ENCODE measurements around the gene PNCK. TPM values are rescaled to one million over a fixed set of nuclear protein-coding genes. Genes with fewer than 3 reads are reported as not detected.

PNCK gene
- total and polyA plus RNA-seq, 10 of the 15 experiments (the other 5 are each of a cell fraction or from before 2014, with no cell fraction given) = 0.21 to 0.67 (median 0.54) TPM; not detected in 7

DNA sequence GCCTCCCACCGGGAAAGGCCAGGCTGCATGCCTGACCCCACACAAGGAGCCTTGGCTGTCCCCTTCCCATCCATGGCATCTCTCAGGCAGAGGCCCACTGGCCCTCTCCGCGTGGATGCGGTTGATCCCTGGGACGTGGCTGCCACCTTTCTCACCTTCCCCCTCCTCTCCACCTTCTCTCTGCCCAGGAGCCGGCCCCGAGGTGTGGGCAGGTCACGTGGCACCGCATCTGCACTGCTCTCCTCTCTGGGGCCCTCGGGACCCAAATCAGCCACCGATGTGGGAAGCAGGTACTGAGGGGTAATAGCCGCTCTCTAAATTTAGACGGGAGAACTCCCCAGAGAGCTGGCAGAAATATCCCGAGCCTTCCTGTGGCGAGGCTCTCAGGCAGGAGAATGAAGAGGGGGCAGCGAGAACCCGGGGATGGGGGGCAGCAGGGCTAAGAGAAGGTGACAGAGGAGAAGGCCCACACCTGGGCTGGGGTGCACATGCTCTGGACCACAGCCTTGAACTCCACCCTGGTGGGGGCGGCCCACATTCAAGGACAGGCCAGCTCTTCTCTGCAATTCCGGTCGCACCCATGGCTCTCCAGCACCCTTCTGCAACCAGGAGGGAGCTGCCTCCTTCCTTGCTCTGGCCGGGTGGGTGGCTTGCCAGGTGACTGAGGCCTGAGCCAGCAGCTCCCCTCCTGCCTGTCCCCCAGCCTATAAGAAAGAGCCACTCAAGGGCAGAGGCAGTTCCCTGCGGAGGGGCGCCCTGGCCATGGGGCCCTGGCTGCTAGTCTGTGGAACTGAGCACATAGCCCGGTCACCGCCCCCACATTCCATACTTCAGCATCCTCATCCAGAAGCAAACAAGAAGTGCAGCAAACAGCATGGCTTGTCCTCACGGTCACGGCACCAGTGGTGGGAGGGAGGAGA lies 36.2 kb downstream of the PNCK start:
- intact Hi-C loops (cut with micrococcal nuclease; ENCODE audit: unreplicated experiment) = no loop called here

More for the DNA sequence above, 36.2 kb downstream of the PNCK start:
- H3K4me1 ChIP-seq (ENCODE audit: control insufficient read depth, insufficient read depth, low read length) = no peaks in the 10 kb centered on the region
- H3K4me2 ChIP-seq (ENCODE audit: control insufficient read depth, insufficient read depth) = no peak overlapping the region
- no peaks in the 10 kb centered on the region for H3K36me3 ChIP-seq (ENCODE audit: control insufficient read depth in 2 of 2, insufficient read depth in 2 of 2, low read length in 1 of 2)
- no peaks in the 10 kb centered on the region; the same call in 2 of the 3 replicates for H3K9me3 ChIP-seq (replicated peaks; ENCODE audit: control insufficient read depth, insufficient read depth, low read length)
- TF ChIP-seq GABPA (IDR thresholded peaks at IDR 0.05; ENCODE audit: low read depth) (no peak), NR2F1 (conservative IDR thresholded peaks at IDR 0.05) (no peak), STAT1 (conservative IDR thresholded peaks at IDR 0.05) (no peak), TCF7 (IDR thresholded peaks at IDR 0.05; ENCODE audit: borderline replicate concordance) (no peak), ZNF622 (IDR thresholded peaks at IDR 0.05) (no peak), CEBPB (IDR thresholded peaks at IDR 0.05; ENCODE audit: borderline replicate concordance in 1 of 2, low read depth in 2 of 2, low read length in 2 of 2) (no peak), MYB (IDR thresholded peaks at IDR 0.05; ENCODE audit: borderline replicate concordance, low read depth, low read length) (no peak), USF1 (IDR thresholded peaks at IDR 0.05; ENCODE audit: borderline replicate concordance, extremely low read length, insufficient read depth, low read depth, low read length) (no peak)
- BruUV-seq (replicated peaks) = no TSS peak
- peaks cover 1 to 2% of the 10 kb centered on the region in 2 experiments; a peak in 2 of 4 replicates for H3K27me3 ChIP-seq (replicated peaks in 1 of 2; ENCODE audit: control insufficient read depth in 2 of 2, insufficient read depth in 2 of 2, low read length in 1 of 2)
- H3K9ac ChIP-seq (ENCODE audit: control insufficient read depth, insufficient read depth, low read length) = no peak overlapping the region
- WGBS (ENCODE audit: insufficient coverage, insufficient replicate concordance, low lambda C conversion rate, missing lambda C conversion rate) = 32% methylated on average over 27 of the region's 27 CpGs
- H3K4me3 ChIP-seq = no peak overlapping the region
- POLR2A ChIA-PET = interaction anchor here (0.7 kb wide), 1 partner anchor 9 kb away, joined by 3 read pairs; no protein-coding TSS in a partner anchor
- DNase-seq (ENCODE audit: low read depth, low spot score) (no peak), ATAC-seq (no peak), FAIRE-seq (no peak)
- SMC1A ChIA-PET (ENCODE audit: uncharacterized antibody, unreplicated experiment) = no interaction called here
- H4K20me1 ChIP-seq (ENCODE audit: control insufficient read depth, insufficient read depth) = no peaks in the 10 kb centered on the region
- H2AFZ ChIP-seq (ENCODE audit: control insufficient read depth, low read depth, low read length) = no peak overlapping the region
- in situ Hi-C loops (cut with MboI) = no loop called here
- CTCF ChIA-PET = interaction anchor here (2.2 kb wide), 1 partner anchor 31 kb away, joined by 6 read pairs; no protein-coding TSS in a partner anchor
- RAD21 ChIA-PET (ENCODE audit: unreplicated experiment) = no interaction called here
- no peak overlapping the region for H3K27ac ChIP-seq (ENCODE audit: control insufficient read depth, insufficient read depth)
- H3K79me2 ChIP-seq (ENCODE audit: control insufficient read depth, insufficient read depth, low read length) = no peaks in the 10 kb centered on the region
